SK-N-MC (cell line): ENCODE results near the gene PDIA6.
"Not testable (repeated sequence)": the region's sequence is repeated elsewhere in the genome, so short reads cannot be mapped to it uniquely, and the experiment has no call there.

Experiments
- DNase-seq: peaks from one replicate; pipeline ENCODE4 v3.0.0-alpha.2; 2011; ENCODE audit warnings: low read depth, low spot score
- H3K27ac ChIP-seq: fragments of 200-600 bp; sonication (generic); 2 replicates; pipeline ENCODE4 v1.5.1; 2016; ENCODE audit warnings: mixed run types
- H3K36me3 ChIP-seq: fragments of 200-600 bp; sonication (generic); 2 replicates; pipeline ENCODE4 v1.6.1; 2017; ENCODE audit warnings: antibody characterized with exemption, low read length, mixed read lengths; ENCODE audit not compliant: insufficient read depth
- H3K4me3 ChIP-seq: fragments of 200-600 bp; sonication (generic); 2 replicates; pipeline ENCODE4 v1.5.1; 2016
- H3K9ac ChIP-seq: fragments of 200-600 bp; sonication (generic); 2 replicates; pipeline ENCODE4 v1.8.0; 2017; ENCODE audit warnings: mixed run types, mixed read lengths; ENCODE audit not compliant: insufficient read length
- H3K9me3 ChIP-seq: fragments of 200-600 bp; sonication (generic); 2 replicates; pipeline ENCODE4 v1.6.1; 2017; ENCODE audit warnings: low read depth, mild to moderate bottlenecking, antibody characterized with exemption, low read length, moderate library complexity, mixed read lengths
- EZH2 ChIP-seq: fragments of 200-600 bp; sonication (generic); IDR thresholded peaks from one replicate; pipeline ENCODE4 v1.6.1; 2017; ENCODE audit warnings: antibody characterized with exemption
- FOXP2 ChIP-seq: optimal IDR thresholded peaks from 2 replicates; pipeline ENCODE3; 2011; ENCODE audit warnings: mild to moderate bottlenecking, moderate library complexity; ENCODE audit not compliant: insufficient read depth; ENCODE audit errors: extremely low read length, control extremely low read depth
- POLR2AphosphoS5 ChIP-seq: IDR thresholded peaks from 2 replicates; pipeline ENCODE4 v1.6.1; 2012; ENCODE audit warnings: mild to moderate bottlenecking, low read depth, low read length, borderline replicate concordance

Gene PDIA6

DNA sequence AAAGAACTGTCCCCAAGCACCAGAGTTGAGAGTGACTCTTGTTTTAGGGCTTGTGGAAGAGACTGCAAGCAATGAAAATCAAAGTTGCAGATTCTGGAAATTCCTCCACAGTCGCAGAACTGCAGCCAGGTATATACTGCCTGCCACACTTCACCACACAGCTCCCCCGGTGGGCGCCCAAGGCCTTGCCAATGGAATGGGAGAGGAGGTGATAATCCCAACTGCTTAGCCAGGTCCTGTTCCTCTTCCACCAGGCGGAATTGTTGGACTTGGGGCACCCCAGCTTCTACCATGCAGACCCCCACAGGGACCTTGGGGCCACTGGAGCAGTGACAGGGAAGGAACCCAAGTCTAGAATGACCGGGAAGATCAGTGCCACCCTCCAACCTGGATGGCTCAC, 4.8 kb upstream of the PDIA6 start:
- Histone ChIP-seq H3K9ac (no peak overlapping the region), H3K36me3 (no peaks in the 10 kb centered on the region), H3K9me3 (no peaks in the 10 kb centered on the region), H3K27ac (no peak overlapping the region), H3K4me3 (no peak overlapping the region)
- TF ChIP-seq POLR2AphosphoS5 (no peak), FOXP2 (no peak), EZH2 (no peak)
- DNase-seq: no peak

DNA sequence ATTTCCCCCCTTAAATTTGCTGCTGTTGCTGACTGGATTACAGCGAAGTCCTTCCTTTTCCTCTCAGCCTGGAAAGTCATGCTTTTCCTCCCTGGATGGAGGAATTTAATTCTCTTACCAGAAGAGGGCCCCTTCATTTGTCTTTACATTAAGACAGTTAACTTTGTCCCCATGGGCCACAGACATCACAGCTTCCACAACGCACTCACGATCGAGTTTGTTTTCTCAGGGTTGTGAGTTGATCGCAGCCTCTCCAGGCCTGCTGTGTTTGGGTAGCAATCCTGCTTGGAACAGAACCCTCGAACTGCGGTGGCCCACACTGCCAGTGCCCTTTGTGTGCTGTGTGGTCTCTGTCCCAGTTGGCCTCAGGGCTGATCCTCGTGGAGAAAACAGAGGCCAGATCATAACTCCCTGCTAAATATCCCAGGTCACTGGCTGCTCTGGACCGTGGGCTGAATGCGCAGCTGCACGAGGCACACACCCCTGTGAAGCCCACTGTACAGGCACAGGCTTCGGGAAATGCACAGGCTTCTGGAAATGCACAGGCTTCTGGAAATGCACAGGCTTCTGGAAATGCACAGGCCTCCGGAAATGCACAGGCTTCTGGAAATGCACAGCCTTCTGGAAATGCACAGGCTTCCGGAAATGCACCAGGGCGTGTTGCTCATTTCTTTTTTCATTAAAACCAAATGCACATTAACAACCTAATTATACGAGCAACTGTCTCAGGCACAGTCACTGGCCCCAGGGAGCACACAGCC, 2.2 kb upstream of the PDIA6 start:
- Histone ChIP-seq H3K27ac (peak overlapping the region; percentile 95), H3K36me3 (peaks cover 16% of the 10 kb centered on the region; the same call in 1 of the 2 replicates), H3K9me3 (no peaks in the 10 kb centered on the region), H3K4me3 (peak overlapping the region; percentile 44), H3K9ac (peak overlapping the region; percentile 38)
- peak; percentile 83 for DNase-seq
- peak; percentile 33; the same call in 1 of the 2 replicates for TF ChIP-seq POLR2AphosphoS5
- no peak for TF ChIP-seq EZH2
- no peak for TF ChIP-seq FOXP2

DNA sequence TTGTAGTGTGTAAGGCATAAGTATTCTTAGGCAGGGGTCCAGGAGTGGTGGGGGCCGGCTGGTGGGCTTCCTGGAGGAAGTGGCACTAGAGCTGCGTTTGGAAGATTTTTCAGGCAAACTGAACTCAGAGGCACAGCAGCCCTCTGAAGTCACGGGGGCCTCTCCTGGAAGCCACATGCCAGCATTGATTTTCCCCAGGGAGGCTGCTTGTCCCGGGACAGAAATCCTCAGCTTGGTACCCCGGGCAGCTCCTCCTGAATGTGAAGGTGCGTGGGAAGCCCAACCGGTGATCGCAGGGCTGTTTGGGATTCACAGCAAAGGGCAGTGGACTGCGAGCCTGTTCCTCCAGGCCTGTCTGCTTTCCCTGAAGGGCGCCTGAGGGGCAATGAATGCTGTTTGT, 1.6 kb upstream of the PDIA6 start:
- peak overlapping the region; percentile 95 for H3K27ac ChIP-seq
- peaks cover 21% of the 10 kb centered on the region for H3K36me3 ChIP-seq
- no peaks in the 10 kb centered on the region for H3K9me3 ChIP-seq
- TF ChIP-seq EZH2 (no peak), FOXP2 (no peak), POLR2AphosphoS5 (no peak)
- H3K9ac ChIP-seq: peak overlapping the region; percentile 38
- H3K4me3 ChIP-seq: peak overlapping the region; percentile 44
- DNase-seq: no peak

DNA sequence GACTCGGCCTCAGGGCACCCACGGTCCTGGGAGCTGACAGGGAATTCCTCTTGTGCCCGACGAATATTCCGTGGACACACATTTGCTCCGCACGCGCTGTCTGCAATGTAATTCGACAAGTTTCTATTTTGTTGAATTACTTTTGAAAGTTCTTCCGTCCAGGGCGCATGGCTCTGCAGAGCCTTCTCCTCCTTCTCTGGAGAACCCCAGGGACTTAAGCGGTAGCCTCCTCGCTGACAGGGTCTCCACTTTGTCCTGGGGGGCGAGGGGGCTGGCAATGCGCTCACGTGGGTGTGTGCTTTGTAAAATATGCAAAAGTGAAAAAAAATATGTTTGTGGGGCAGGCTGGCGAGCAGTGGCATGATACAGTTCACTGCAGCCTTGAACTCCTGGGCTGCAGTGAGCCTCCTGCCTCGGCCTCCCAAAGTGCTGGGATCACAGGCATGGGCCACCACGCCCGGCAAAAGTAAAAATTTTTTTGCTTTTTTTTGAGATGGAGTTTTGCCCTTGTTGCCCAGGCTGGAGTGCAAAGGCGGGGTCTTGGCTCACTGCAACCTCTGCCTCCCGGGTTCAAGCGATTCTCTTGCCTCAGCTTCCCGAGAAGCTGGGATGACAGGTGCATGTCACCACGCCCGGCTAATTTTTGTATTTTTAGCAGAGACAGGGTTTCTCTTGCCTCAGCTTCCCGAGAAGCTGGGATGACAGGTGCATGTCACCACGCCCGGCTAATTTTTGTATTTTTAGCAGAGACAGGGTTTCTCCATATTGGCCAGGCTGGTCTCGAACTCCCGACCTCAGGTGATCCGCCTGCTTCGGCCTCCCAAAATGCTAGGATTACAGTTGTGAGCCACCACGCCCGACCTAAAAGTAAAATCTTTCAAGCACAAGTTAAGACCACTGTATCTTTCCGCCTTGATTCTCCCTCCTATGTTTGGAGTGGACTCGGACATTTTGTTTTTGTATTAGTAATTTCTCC, 866 bp upstream of the PDIA6 start:
- H3K9ac ChIP-seq, DNase-seq, H3K9me3 ChIP-seq: not testable (repeated sequence)
- Histone ChIP-seq H3K27ac (peak overlapping the region; percentile 95), H3K4me3 (peak overlapping the region; percentile 95), H3K36me3 (peaks cover 28% of the 10 kb centered on the region)

DNA sequence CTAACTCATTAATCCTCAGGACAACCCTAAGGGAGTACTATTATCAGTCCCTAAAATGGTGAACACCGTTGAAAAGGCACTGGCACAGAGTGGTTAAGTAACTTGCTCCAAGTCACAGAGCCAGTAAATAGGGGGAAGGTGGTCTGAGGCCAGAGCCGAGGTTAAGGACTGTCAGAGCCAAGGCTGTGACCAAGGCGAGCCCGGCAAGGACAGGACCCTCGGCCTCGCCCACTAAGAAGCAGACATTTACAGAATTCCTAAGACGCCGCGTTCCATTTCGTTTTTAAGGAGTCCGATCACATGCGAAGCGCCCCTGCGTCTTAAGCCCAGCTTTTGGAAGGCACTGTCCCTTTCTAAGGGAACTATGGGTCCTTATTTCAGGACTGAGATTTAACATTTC, 1.1 kb downstream of the PDIA6 start:
- peak overlapping the region; percentile 91 for H3K9ac ChIP-seq
- no peaks in the 10 kb centered on the region for H3K9me3 ChIP-seq
- peak overlapping the region; percentile 78 for H3K27ac ChIP-seq
- H3K36me3 ChIP-seq: peaks cover 39% of the 10 kb centered on the region
- DNase-seq: no peak
- H3K4me3 ChIP-seq: peak overlapping the region; percentile 95
- TF ChIP-seq EZH2 (no peak), FOXP2 (no peak), POLR2AphosphoS5 (no peak)

DNA sequence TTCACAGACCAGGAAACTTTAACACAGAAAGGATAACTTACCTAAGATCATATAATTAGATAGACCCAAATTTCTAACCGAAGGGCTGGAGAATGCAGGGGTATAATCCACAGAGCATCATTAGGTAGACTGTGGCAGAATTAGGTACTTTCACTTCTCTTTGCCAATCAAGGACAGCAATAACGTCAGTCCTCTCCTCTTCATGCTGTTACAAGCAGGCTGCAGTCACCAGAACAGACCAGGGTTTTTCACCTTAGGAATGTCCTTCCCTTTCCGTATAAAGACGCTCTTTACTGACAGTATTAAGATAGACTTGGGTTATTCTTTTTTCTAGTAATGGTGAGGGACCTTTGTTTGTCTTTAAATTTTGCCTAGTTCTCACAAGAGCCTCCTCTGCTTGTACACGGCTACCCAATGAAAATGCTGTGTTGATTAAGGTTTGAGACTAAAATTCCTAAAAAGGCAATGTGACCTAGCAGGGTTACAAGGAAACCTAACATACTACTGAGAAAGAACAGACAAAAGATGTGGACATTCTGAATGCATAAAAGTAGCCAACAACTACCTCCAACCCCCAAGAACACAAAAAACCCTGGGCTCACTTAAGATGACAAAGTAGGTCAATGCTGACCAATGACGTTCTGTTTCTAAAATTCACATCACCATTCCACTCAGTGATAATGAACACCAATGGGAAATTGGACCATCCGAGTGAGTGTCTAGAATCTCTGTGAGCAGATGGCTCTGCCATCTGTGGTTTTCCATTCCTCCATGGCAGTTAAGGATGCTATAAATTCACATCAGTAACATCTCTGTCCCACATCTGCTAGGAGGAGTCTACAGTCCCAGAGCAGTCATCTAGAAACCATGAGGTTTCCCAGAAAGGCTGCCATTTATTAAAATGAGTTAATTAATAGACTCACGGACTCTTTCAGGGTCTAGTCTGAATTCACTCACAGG, 2.1 kb downstream of the PDIA6 start:
- Histone ChIP-seq H3K4me3 (peak overlapping the region; percentile 95), H3K9me3 (no peaks in the 10 kb centered on the region), H3K9ac (peak overlapping the region; percentile 91), H3K27ac (peak overlapping the region; percentile 26), H3K36me3 (peaks cover 39% of the 10 kb centered on the region)
- no peak for DNase-seq
- 0 out of 2 replicates have a peak, but pooled peaks have one; percentile 14 for TF ChIP-seq POLR2AphosphoS5
- TF ChIP-seq FOXP2: no peak

DNA sequence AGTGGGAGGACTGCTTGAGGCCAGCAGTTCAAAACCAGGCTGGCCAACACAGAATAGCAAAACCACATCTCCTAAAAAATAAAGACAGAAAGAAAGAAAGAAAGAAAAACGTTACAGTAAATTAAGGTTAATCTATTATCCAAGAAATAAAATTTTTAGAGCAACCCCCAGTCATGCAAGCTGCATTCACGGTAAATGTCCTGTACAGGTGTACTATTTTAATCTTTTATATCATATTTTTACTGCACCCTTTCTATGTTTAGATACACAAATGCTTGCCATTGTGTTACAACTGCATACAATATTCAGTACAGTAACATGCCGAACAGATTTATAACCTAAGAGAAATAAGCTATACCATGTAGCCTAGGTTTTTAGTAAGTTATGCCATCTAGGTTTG, 6.0 kb downstream of the PDIA6 start:
- Histone ChIP-seq H3K36me3 (peaks cover 52% of the 10 kb centered on the region), H3K4me3 (no peak overlapping the region), H3K9me3 (no peaks in the 10 kb centered on the region), H3K27ac (peak overlapping the region; percentile 69), H3K9ac (no peak overlapping the region)
- no peak for DNase-seq
- TF ChIP-seq POLR2AphosphoS5 (no peak), FOXP2 (no peak), EZH2 (no peak)

DNA sequence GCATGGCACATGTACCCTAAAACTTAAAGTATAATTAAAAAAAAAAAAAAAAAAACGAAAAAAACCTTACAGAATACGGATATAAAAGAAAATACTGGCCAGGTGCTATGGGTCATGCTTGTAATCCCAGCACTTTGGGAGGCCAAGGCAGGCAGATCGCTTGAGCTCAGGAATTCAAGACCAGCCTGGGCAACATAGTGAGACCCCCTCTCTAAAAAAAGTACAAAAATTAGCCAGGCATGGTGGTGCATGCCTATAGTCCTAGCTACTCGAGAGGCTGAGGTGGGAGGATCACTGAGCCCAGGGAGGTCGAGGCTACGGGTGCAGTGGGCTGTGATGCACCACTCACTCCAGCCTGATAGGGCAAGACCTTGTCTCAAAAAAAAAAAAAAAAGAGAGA, 6.6 kb downstream of the PDIA6 start:
- H3K9me3 ChIP-seq, H3K9ac ChIP-seq, DNase-seq, H3K27ac ChIP-seq, H3K4me3 ChIP-seq: not testable (repeated sequence)
- peaks cover 54% of the 10 kb centered on the region for H3K36me3 ChIP-seq
